Activated CD4-positive, alpha-beta memory T cell treated with anti-CD3 and anti-CD28 coated beads for 36 hours (primary cell): ENCODE measurements around the gene IMMP2L. TPM values are rescaled to one million over a fixed set of nuclear protein-coding genes. Genes with fewer than 3 reads are reported as not detected.

ENCODE experiments used
- CTCF ChIA-PET: fragments of 350-600 bp; sonication (Branson Sonifier 250); formaldehyde crosslinking; loops from one replicate; lab custom pipeline; 2021; ENCODE audit warnings: antibody characterized with exemption, inconsistent platforms; lab: Charles Lee
- POLR2A ChIA-PET: fragments of 350-600 bp; sonication (Branson Sonifier 250); formaldehyde crosslinking; loops from one replicate; lab custom pipeline; 2021; ENCODE audit warnings: antibody characterized with exemption; lab: Charles Lee
- DNase-seq: peaks from one replicate; pipeline ENCODE4 v3.0.0-alpha.2; 2020
- H3K27ac Mint-ChIP-seq: one replicate; pipeline ENCODE4 v1.8.0; 2021; ENCODE audit warnings: mixed read lengths
- H3K27me3 Mint-ChIP-seq: one replicate; pipeline ENCODE4 v1.8.0; 2021; ENCODE audit warnings: mixed read lengths
- H3K36me3 Mint-ChIP-seq: one replicate; pipeline ENCODE4 v1.8.0; 2021; ENCODE audit warnings: mixed read lengths
- H3K4me1 Mint-ChIP-seq: one replicate; pipeline ENCODE4 v1.8.0; 2021; ENCODE audit warnings: low read depth, mixed read lengths
- H3K4me3 Mint-ChIP-seq: one replicate; pipeline ENCODE4 v1.8.0; 2021; ENCODE audit warnings: mild to moderate bottlenecking, mixed read lengths
- H3K9me3 Mint-ChIP-seq: one replicate; pipeline ENCODE4 v1.8.0; 2021; ENCODE audit warnings: mixed read lengths
- intact Hi-C: fragments of 100-400 bp; cut with micrococcal nuclease; formaldehyde crosslinking; loops from one replicate; pipeline ENCODE4 v1.15.1; 2023
- total RNA-seq, 2 experiments: library from RNA; stranded (reverse); gene quantifications; one replicate each; pipeline ENCODE4 v1.2.3, GENCODE V29; 2021

Gene IMMP2L
- total RNA-seq, 2 experiments from 2014 or later = 14.4 to 20.5 TPM

GRCh38 chr7:110854651-110855050 is 707.6 kb downstream of the IMMP2L start:
- intact Hi-C loops = no loop called here
- Mint-ChIP-seq H3K9me3 (no peaks in the 10 kb centered on the region), H3K27ac (no peak overlapping the region), H3K27me3 (no peaks in the 10 kb centered on the region), H3K4me3 (no peak overlapping the region), H3K36me3 (no peaks in the 10 kb centered on the region), H3K4me1 (peaks cover 2% of the 10 kb centered on the region)
- ChIA-PET POLR2A (no interaction called here), CTCF (no interaction called here)
- no peak for DNase-seq

GRCh38 chr7:110854166-110854565 is 708.1 kb downstream of the IMMP2L start:
- no peak for DNase-seq
- intact Hi-C loops = no loop called here
- Mint-ChIP-seq H3K27ac (no peak overlapping the region), H3K9me3 (no peaks in the 10 kb centered on the region), H3K4me1 (peaks cover 2% of the 10 kb centered on the region), H3K36me3 (no peaks in the 10 kb centered on the region), H3K4me3 (no peak overlapping the region), H3K27me3 (no peaks in the 10 kb centered on the region)
- ChIA-PET POLR2A (no interaction called here), CTCF (no interaction called here)

DNA sequence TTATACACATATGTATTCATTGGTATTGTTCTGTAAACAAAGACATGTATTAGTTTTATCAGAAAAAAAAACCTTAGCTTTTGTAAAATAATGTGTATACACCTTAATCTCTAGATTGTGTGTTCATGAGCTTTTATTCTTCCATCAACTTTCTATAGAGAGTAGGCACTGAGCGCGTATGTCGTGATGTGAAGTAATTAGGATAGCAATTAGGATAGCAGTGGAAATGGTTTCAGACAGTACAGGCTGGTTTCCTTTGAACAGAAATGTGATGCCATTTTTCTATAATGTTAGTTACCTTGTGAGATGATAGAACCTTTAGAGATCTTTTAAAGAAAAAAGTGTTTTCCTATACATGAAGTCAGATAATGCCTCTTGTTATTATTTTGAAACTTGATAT is 709.0 kb downstream of the IMMP2L start:
- H3K9me3 Mint-ChIP-seq = no peaks in the 10 kb centered on the region
- POLR2A ChIA-PET = no interaction called here
- no peaks in the 10 kb centered on the region for H3K27me3 Mint-ChIP-seq
- intact Hi-C loops = no loop called here
- no peak overlapping the region for H3K27ac Mint-ChIP-seq
- H3K4me3 Mint-ChIP-seq = no peak overlapping the region
- no peak for DNase-seq
- CTCF ChIA-PET = no interaction called here
- no peaks in the 10 kb centered on the region for H3K4me1 Mint-ChIP-seq
- H3K36me3 Mint-ChIP-seq = no peaks in the 10 kb centered on the region

DNA sequence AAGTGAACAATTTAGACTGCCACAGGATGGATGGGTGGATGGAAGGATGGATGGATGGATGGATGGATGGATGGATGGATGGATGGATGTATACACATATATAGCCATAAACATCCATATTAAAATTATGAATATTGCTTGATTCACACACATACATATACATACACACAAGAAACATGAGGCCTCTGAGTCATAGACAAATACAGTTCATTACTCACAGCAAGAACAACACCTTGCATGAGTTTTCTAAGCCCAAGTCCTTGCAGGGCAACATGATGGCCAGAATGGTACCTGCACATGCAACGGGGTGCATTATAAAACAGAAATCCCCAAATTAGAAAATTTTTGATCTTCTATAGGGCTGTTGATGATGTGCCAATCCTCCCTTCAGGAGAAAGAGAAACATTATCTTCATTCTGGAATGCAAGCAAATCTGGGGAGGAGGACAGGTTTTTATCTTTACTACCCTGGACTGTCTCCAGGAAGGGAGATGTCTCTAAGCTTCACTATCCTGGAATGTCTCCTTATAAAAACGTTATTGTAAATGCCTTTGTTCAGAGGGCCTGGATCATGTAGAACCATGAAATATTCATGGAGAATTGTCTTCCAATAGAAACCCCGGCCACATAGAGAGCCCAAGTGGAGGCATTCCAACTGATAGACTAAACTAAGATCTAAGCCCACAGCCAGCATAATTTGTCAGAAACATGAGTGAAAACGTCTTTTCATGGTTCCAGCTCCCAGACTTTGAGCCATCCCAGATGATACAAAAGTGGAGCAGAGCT is 709.9 kb downstream of the IMMP2L start:
- Mint-ChIP-seq H3K27me3 (no peaks in the 10 kb centered on the region), H3K4me1 (no peaks in the 10 kb centered on the region), H3K4me3 (no peak overlapping the region), H3K36me3 (no peaks in the 10 kb centered on the region), H3K9me3 (no peaks in the 10 kb centered on the region), H3K27ac (no peak overlapping the region)
- intact Hi-C loops = no loop called here
- ChIA-PET POLR2A (no interaction called here), CTCF (no interaction called here)
- no peak for DNase-seq

DNA sequence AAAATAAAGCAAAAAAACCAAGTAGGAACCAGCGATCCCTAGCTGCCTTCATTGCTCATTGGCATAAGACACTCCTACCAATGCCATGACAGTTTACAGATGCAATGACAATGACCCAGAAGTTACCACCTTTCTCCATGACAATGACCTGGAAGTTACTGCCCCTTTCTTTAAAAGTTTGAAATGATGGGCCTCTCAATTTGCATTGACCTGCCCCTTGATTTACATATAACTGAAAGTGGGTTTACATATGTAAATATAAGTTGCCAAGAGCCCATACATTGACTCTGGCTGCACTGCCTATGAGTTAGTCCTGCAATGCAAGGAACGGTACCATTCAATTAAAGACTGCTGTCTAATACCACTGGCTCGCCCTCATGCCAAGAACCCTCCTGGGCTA is 712.1 kb downstream of the IMMP2L start:
- CTCF ChIA-PET = no interaction called here

DNA sequence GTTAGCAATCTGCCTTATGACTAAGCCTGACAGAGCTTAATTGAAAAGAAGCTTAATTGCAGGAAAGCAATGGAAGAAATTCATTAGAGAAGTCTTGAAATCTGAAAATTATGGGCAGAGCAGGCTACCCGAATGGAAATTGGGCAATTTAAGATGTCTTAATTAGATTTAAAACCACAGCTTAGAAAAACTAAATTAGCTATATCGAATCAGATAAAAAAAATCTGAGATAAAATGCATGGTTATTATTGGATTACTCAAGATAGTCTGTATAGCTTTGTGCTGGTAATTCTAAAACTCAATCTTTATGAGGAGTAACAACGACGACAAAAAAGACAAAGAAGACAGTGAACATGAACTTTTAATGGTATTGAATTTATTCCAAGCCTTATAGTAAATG is 719.5 kb downstream of the IMMP2L start:
- DNase-seq = no peak
- H3K4me3 Mint-ChIP-seq = no peak overlapping the region
- H3K36me3 Mint-ChIP-seq = no peaks in the 10 kb centered on the region
- intact Hi-C loops = no loop called here
- H3K27ac Mint-ChIP-seq = no peak overlapping the region
- POLR2A ChIA-PET = no interaction called here
- no peaks in the 10 kb centered on the region for H3K4me1 Mint-ChIP-seq
- no peaks in the 10 kb centered on the region for H3K27me3 Mint-ChIP-seq
- H3K9me3 Mint-ChIP-seq = no peaks in the 10 kb centered on the region
- CTCF ChIA-PET = no interaction called here

More for the DNA sequence above, 712.1 kb downstream of the IMMP2L start:
- Mint-ChIP-seq H3K4me1 (no peaks in the 10 kb centered on the region), H3K9me3 (no peaks in the 10 kb centered on the region), H3K36me3 (no peaks in the 10 kb centered on the region), H3K4me3 (no peak overlapping the region), H3K27ac (no peak overlapping the region), H3K27me3 (no peaks in the 10 kb centered on the region)
- DNase-seq = no peak
- POLR2A ChIA-PET = no interaction called here
- intact Hi-C loops = no loop called here

GRCh38 chr7:110841840-110842545 is 720.3 kb downstream of the IMMP2L start:
- POLR2A ChIA-PET = no interaction called here
- no peaks in the 10 kb centered on the region for H3K36me3 Mint-ChIP-seq
- DNase-seq = no peak
- H3K4me1 Mint-ChIP-seq = no peaks in the 10 kb centered on the region
- H3K27me3 Mint-ChIP-seq = no peaks in the 10 kb centered on the region
- H3K4me3 Mint-ChIP-seq = no peak overlapping the region
- CTCF ChIA-PET = no interaction called here
- no peak overlapping the region for H3K27ac Mint-ChIP-seq
- no peaks in the 10 kb centered on the region for H3K9me3 Mint-ChIP-seq
- intact Hi-C loops = no loop called here

DNA sequence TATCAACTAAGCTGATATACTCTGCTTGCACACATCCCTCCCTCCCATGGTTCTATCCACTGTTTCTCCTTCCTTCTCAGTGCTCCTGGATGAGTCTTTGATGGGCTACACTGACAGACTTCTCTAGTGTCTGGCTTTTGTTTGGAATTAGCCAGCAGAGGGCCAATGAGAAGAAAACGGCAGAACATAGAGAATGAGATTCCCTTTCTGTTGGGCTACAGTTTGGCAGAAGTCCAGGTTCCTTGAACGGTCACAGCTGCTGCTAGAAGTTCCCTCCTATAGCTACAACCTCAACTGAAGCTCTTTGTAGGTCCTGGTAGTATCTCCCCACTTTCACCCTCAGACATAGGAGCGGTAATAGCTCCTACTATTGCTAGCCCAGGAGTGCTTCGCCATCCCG is 722.4 kb downstream of the IMMP2L start:
- no peaks in the 10 kb centered on the region for H3K27me3 Mint-ChIP-seq
- no peaks in the 10 kb centered on the region for H3K9me3 Mint-ChIP-seq
- no peak for DNase-seq
- POLR2A ChIA-PET = no interaction called here
- intact Hi-C loops = no loop called here
- CTCF ChIA-PET = no interaction called here
- H3K27ac Mint-ChIP-seq = no peak overlapping the region
- peaks cover 9% of the 10 kb centered on the region for H3K4me1 Mint-ChIP-seq
- H3K4me3 Mint-ChIP-seq = no peak overlapping the region
- H3K36me3 Mint-ChIP-seq = no peaks in the 10 kb centered on the region

DNA sequence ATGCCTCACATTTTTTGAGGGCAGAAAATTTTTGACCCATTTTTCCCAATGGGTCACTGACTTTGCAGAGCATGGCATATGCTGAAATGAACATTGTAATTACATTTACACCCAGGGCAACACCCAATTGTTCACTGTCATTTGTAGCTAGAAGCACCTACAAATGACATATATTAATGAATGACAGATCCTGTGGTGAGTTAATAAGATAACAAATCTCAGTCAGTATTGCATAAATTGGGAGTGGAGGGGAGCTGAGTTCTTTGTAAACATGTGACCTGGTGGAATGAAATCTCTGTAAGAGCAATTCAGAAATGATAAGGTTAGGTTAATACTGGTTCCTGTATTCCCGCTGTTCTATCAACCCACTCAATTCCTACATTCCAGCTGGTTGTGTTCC is 726.4 kb downstream of the IMMP2L start:
- no peaks in the 10 kb centered on the region for H3K27me3 Mint-ChIP-seq
- H3K27ac Mint-ChIP-seq = no peak overlapping the region
- DNase-seq = no peak
- H3K9me3 Mint-ChIP-seq = no peaks in the 10 kb centered on the region
- intact Hi-C loops = no loop called here
- H3K4me3 Mint-ChIP-seq = no peak overlapping the region
- ChIA-PET POLR2A (no interaction called here), CTCF (no interaction called here)
- H3K4me1 Mint-ChIP-seq = peaks cover 9% of the 10 kb centered on the region
- H3K36me3 Mint-ChIP-seq = no peaks in the 10 kb centered on the region

DNA sequence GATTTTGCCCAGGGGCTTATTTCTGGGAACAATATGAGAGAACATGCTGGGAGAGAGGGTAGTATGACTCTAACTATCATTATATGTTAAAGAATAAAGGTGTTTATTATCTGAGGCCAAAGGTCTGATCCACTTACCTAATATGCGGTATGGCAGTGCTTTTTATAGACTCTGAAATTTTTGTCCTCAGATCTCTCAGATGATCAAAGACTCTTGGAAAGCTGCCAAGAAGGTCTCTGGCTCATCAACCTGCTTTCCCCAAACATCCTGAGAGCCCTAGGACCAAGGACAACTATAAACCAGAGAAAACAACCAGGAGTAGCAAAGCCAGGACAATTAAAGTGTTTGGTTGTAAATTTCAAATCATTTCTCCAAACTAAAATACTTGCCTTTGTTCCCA is 727.1 kb downstream of the IMMP2L start:
- Mint-ChIP-seq H3K9me3 (no peaks in the 10 kb centered on the region), H3K36me3 (no peaks in the 10 kb centered on the region), H3K4me3 (no peak overlapping the region), H3K27me3 (no peaks in the 10 kb centered on the region), H3K27ac (no peak overlapping the region), H3K4me1 (peaks cover 9% of the 10 kb centered on the region)
- intact Hi-C loops = no loop called here
- CTCF ChIA-PET = no interaction called here
- POLR2A ChIA-PET = no interaction called here
- no peak for DNase-seq

DNA sequence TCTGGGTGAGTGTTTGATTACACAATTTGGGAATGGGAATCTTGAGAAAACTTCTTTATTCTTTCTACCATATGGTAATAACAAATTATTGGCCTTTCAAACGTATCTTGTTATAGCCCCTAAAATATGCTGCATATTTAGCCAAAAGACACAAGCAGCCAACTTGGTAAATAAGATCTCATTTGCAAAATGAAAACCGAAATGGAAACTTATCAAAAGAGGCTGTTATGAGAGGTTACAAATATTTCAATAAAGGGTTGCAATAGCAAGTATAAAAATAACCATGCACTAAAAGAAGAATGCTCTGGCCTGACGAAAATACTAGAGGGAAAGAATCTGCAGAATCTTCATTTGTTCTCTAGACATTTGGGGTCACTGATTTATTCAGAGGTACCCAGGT is 730.9 kb downstream of the IMMP2L start:
- H3K27me3 Mint-ChIP-seq = no peaks in the 10 kb centered on the region
- no peaks in the 10 kb centered on the region for H3K9me3 Mint-ChIP-seq
- H3K4me3 Mint-ChIP-seq = no peak overlapping the region
- intact Hi-C loops = no loop called here
- H3K27ac Mint-ChIP-seq = no peak overlapping the region
- ChIA-PET CTCF (no interaction called here), POLR2A (no interaction called here)
- H3K4me1 Mint-ChIP-seq = peaks cover 9% of the 10 kb centered on the region
- DNase-seq = no peak
- H3K36me3 Mint-ChIP-seq = no peaks in the 10 kb centered on the region

GRCh38 chr7:110830778-110831177 is 731.5 kb downstream of the IMMP2L start:
- H3K4me3 Mint-ChIP-seq = no peak overlapping the region
- H3K9me3 Mint-ChIP-seq = no peaks in the 10 kb centered on the region
- H3K27me3 Mint-ChIP-seq = no peaks in the 10 kb centered on the region
- POLR2A ChIA-PET = no interaction called here
- H3K4me1 Mint-ChIP-seq = peaks cover 9% of the 10 kb centered on the region
- CTCF ChIA-PET = no interaction called here
- no peaks in the 10 kb centered on the region for H3K36me3 Mint-ChIP-seq
- H3K27ac Mint-ChIP-seq = no peak overlapping the region
- no peak for DNase-seq
- intact Hi-C loops = no loop called here

DNA sequence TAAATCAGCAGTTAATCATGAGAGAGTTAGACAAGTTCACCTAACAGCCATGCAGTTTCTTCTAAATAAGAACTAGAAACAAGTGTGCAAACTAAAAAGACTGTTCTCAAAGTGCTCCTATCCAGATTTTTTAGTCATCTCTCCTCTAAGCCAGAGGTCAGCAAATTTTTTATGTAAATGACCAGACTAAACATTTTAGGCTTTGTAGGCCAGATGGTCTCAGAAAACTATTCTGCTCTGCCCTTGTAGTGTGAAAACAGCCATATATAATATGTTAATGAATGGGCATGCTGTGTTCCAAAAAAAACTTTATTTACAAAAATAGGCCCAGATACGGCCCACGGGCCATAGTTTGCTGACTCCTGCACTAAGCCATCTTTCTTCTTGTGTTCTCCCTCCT is 734.4 kb downstream of the IMMP2L start:
- Mint-ChIP-seq H3K36me3 (no peaks in the 10 kb centered on the region), H3K27me3 (no peaks in the 10 kb centered on the region), H3K4me1 (no peaks in the 10 kb centered on the region), H3K4me3 (no peak overlapping the region), H3K9me3 (no peaks in the 10 kb centered on the region), H3K27ac (no peak overlapping the region)
- CTCF ChIA-PET = no interaction called here
- DNase-seq = no peak
- intact Hi-C loops = no loop called here
- POLR2A ChIA-PET = no interaction called here
